HG03565 (cell line): Measurements from ENCODE around the gene OR4B1.
A peak's percentile ranks its signal among the peaks of the same experiment; 100 is the strongest.
"Not testable (repeated sequence)": the region's sequence is repeated elsewhere in the genome, so short reads cannot be mapped to it uniquely, and the experiment has no call there.

Experiments
- ATAC-seq: cut with Tn5 transposase; IDR thresholded peaks from one replicate; pipeline ENCODE4 v1.9.1; 2021; ENCODE audit warnings: mild to moderate bottlenecking, moderate library complexity; ENCODE audit not compliant: unreplicated experiment

Gene OR4B1, protein sequence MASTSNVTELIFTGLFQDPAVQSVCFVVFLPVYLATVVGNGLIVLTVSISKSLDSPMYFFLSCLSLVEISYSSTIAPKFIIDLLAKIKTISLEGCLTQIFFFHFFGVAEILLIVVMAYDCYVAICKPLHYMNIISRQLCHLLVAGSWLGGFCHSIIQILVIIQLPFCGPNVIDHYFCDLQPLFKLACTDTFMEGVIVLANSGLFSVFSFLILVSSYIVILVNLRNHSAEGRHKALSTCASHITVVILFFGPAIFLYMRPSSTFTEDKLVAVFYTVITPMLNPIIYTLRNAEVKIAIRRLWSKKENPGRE

DNA sequence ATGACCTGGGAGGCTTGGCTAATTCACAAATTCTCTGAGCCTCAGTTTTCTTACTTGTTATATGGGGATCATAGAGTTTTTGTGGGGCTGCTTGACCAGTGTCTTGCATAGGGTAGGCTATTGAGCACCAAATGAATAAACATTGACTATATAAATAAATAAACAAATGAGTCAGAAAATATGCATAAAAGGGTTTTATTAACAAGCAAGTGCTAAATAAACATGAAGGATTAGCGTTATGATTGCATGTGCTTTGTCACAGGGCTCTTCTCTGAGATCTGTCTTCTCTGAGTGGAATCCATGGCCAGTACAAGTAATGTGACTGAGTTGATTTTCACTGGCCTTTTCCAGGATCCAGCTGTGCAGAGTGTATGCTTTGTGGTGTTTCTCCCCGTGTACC is at the start of gene OR4B1:
TSS of gene OR4B1 (plus strand) at position 301 of the 400 bp plus-strand sequence. CDS start at position 301, 0 bp downstream.
- no peak for ATAC-seq

DNA sequence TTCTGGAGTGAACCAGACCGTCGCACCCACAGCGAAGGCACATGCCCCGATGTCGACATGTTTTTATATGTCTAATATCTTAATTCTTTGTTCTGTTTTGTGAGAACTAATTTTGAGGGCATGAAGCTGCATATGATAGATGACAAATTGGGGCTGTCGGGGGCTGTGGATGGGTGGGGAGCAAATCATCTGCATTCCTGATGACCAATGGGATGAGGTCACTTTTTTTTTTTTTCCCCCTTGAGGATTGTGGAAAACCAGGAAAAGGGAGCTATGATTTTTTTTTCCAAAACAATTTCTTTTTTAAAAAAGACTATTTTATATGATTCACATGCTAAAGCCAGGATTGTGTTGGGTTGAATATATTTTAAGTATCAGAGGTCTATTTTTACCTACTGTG is 49.2 kb upstream of the OR4B1 start:
- ATAC-seq, result no peak

DNA sequence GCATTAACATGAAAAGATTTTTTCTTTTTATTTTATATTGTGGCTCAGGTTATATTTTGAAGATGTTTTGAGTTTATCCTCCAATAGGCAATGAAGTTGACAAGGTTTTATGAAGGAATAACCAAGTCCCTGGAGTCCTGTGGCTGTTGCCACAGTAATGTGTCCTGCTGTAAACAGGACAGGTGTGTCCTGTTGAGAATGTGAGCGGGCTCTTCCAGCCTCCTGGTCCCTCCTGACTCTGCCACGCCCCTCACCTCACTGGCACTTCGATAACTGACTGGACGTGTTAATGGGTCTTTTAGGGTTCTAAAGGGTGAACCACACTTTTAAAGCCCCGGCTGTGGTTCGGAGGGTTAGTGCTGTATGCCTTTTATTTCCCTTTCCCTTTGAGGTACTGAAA is 47.8 kb upstream of the OR4B1 start:
- ATAC-seq, result no peak

DNA sequence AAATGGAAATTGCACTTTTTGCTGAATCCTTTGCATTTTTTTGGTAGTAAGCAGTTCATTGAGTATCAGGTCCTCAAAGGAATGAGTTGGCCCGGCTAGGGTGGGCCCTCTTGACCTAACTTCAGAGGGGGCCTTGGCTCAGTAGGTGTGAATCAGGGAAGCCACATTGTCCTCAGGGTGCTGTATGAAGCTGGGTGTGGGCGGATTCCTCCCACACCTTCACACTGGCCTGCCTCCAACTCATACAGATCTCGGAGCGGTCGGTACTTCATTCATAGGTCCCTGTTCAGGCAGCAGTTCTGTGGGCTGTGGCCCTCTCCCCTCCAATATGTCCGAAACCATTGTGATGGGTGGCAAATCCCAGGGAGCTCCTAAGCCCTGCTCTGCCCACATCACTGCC is 47.4 kb upstream of the OR4B1 start:
- no peak for ATAC-seq

DNA sequence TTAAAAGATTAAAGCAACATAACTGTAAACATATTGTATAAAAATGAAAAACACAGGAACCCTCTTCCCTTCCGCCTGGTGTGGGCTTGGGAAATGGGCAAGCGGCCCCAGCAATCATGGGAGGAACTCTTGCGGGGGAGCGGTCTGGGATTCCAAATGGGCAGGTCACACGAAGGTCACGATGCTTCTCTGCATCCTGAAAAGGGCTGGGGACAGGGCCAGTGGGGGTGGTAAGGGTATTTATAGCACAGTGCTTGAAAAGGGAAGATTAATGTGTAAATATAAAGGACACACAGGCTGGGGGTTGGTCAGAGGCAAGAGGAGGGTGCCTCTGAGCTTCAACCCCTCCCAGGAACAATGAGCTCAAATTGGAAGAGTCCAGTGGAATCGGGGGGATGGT is 46.9 kb upstream of the OR4B1 start:
- ATAC-seq, result no peak

DNA sequence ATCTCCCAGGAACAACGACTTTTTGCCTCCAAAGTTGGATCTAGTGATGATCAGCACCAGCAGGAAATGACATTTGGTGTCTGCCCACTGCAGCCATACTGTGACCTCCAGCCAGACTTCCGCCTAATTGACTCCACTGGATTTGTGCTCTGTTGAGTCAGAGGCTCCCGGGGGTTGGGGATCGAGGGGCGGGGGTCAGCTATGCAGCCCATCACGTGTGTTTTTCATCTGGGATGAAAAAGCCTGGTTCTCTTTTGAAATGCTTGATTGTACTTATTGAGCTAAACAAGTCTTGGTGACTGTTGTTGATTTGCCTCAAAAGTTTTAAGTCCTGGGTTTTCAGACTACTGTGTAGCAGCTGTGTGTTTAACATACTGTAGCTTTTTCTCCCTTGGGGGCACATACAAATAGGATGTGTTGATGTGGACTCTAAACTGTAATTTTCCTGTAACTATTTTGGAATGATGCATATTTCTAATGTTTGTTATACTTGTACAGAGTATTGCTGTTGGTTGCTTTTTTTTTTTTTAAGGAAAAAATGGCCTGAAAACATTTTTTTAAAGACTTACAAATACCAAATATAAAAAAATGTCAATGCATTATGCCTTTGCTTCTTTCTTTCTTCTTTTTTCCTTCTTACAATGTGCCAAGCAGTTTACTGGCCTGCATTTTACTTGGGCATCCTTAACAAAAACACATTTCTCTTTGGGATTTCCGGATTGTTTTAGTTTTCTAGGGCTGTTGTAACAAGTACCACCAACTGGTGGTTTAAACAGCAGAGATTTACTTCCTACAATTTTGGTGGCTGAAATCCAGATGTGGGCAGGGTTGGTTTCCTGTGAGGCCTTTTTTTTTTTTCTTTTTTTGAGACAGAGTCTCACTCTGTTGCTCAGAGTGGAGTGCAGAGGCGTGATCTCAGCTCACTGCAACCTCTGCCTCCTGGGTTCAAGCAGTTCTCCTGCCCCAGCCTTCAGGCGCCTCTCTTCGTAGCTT is 46.1 kb upstream of the OR4B1 start:
- no peak for ATAC-seq

DNA sequence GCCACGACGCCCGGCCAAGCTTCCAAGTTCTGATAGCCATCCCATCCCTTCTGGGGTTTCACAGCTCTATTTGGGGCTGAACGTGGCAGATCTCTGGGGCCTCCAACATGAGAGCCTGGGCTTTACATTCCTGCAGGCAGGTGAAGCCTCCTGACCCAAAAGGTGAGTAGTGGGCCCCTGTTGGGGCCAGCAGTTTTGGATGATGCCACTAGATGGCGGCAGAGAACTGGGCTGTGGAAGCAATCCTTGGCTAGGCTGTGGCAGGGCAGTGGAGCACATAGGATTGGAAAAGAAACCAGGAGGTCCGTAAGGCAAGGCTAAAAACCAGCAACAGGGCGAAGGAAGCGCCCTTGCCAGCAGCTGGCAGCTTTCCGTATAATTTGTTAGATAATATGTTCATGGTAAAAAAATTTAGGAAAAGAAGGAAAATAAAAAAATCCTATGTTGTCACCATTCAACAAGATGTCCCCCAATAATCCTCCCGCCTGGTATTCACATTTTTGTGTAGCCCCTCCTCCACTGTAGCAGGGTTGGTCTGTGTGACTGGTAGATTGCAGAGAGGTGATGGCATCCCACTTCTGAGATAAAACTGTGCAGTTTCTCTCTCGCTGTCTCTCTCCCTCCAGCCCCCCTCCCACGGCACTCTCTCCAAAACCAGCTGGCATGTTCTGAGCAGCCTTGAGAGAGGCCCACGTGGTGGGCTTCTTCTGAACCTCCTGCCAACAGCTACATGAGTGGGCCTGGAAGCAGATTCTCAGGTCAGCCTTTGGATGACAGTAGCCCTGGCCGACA is 43.6 kb upstream of the OR4B1 start:
- ATAC-seq, result peak; percentile 65

DNA sequence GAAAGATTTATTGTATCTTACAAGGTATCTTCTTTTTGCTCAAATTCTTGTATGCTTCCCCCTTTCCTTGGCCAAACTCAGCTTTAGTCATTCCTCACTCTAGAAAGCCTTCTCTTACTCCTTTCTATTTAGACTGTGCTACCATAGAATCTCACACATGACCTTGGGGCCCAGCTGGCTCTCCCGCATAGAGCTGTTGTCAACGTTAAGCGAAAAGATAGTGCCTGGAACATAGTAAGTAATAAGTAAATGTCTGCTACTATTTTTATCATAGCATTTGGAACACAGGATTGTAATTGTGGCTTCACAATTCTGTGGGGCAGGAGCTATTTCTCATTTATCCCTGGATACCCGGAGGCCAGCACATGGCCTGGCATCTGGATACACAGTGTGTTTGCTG is 38.9 kb upstream of the OR4B1 start:
- ATAC-seq, result no peak

DNA sequence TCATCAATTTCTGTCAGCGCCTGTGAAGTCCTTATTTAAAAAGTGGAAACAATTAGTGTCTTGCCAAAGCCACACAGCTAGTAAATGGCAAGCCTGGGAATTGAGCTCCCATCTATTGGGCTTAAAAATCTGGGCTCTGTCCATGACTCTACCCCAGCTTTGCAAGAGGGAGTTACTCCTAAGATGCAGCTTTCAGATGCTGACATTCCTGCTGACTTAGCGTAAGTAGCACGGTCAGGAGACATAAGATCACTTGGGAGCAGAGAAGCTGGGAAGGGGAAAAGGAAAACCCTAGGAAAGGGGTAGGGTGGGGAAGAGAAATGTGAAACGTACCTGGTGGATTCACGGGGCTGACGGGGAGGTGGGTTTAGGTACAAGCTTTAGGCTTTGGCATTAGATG is 36.0 kb upstream of the OR4B1 start:
- ATAC-seq, result no peak

DNA sequence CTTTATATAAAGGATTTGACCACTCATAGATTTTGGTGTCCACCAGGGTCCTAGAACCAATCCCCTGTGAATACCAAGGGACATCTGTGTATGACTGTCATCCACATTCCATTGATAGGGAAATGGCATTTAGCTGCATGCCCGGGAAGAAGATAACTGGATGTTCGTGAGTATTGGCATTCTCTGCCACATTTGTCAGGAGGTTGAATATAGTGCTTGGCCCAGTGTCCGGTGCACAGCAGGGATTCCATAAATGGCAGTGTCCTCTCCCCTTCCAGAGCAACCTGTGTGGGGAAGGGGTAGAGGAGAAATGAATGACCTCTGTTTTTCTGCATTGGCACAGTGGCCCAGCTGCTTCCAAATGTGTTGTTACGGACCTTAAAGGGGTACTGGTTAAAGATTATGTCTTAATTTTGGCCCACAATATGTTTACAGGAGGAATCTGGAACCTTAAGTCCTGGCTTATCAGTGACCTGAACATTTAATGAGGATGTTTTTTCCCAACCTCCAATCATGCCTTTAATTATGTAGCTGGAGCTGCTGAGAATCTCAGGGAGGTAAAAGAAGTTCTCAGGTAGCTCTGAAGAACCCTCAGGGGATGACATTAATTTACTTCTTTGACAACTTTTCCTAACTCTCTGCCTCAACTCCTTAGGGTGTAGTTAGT is 33.6 kb upstream of the OR4B1 start:
- no peak for ATAC-seq

DNA sequence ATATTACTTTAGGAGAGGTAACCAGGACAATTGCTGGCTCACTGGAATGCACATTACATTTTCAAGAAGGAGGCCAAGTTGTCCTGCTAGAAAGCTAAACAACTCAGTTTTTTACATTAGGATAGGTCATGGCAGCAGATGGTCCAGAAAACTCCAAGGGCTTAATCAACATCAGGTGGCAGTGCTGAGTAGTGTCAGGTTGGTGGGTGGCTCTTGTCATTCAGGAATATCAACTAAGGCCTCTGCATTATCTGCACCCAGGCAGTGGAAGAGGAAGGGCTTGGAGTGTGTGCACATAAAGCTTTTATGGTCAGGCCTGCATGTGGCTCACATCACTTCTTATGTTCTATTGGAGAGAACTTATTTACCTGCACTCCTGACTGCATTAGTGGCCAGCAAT is 32.2 kb upstream of the OR4B1 start:
- no peak for ATAC-seq

DNA sequence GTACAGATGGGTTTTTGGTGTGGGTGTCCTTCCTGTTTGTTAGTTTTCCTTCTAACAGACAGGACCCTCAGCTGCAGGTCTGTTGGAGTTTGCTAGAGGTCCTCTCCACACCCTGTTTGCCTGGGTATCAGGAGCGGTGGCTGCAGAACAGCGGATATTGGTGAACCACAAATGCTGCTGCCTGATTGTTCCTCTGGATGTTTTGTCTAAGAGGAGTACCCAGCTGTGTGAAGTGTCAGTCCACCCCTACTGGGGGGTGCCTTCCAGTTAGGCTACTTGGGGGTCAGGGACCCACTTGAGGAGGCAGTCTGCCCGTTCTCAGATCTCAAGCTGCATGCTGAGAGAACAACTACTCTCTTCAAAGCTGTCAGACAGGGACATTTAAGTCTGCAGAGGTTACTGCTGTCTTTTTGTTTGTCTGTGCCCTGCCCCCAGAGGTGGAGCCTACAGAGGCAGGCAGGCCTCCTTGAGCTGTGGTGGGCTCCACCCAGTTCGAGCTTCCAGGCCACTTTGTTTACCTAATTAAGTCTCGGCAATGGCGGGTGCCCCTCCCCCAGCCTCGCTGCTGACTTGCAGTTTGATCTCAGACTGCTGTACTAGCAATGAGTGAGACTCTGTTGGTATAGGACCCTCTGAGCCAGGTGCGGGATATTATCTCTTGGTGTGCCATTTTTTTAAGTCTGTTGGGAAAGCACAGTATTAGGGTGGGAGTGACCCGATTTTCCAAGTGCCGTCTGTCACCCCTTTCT is 25.5 kb upstream of the OR4B1 start:
- not testable (repeated sequence) for ATAC-seq

DNA sequence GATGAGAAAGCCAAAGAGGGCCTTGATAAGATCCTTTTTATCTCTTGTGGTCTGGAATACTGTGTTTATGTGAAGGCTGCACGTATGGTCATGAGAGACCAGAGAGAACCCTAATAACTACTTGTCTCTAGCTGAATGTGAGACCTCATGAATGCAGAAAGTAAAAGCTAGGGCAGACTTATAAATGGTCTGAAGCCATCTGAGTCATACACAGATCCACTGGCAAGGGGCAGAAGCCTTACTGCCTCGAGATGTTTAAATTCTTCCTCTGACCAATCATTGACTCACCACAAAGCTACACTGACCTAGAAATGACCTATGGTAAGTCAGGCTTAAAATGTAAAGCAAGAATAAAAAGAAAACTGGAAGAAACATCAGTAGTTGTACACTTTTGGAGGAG is 22.7 kb upstream of the OR4B1 start:
- ATAC-seq, result no peak

DNA sequence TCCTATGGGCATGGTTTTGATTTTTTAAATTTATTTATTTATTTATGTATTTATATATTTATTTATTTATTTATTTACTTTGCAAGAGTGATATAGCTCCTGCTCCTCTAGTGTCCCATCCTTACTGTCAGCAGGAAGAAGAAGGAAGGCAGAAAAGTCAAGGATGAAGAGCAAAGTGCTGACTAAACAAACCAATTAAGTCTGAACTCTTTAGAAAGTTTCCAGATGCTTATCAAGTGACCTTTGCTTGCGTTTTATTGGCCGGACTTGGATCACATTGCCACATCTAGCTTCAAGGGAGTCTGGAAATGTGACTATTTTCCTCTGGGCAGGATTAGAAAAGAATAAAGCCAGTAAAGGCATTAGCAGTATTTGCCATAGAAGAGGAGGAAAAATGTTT is 8.7 kb upstream of the OR4B1 start:
- no peak for ATAC-seq

DNA sequence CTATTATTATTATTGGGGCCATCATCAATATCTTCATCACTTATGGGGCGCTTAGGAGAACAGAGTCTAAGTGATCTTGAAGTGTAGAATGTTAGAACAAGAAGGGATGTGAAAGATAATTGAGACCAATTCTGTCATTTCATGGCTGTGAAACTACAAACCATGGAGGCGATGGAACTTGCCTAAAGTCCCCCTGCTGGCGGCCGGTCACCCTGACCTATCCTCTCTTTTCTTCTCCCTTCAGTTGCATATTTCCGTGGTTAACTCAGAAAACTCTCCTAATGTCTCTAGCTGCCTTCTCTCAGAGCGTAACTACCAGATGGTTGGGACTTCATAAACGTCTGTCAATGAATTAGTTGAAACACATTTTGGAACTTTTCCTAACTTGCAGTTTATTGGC is 6.6 kb upstream of the OR4B1 start:
- no peak for ATAC-seq

DNA sequence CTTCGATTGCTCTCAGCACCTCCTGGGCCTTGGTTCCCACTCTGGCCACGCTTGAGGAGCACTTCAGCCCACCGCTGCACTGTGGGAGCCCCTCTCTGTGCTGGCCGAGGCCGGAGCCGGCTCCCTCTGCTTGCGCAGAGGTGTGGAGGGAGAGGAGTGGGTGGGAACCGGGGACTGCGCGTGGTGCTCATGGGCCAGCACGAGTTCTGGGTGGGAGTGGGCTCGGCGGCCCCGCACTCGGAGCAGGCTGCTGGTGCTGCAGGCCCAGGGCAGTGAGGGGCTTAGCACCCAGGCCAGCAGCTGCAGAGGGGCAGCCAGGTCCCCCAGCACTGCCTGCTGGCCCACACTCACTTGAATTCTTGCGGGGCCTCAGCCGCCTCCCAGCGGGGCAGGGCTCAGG is 12.2 kb downstream of the OR4B1 start:
- ATAC-seq, result no peak

DNA sequence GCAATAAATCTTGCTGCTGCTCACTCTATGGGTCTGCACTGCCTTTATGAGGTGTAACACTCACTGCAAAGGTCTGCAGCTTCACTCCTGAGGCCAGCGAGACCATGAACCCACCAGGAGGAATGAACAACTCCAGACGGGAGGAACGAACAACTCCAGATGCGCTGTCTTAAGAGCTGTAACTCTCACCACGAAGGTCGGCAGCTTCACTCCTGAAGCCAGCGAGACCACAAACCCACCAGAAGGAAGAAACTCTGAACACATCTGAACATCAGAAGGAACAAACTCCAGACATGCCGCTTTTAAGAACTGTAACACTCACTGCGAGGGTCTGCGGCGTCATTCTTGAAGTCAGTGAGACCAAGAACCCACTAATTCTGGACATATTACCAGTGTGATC is 13.4 kb downstream of the OR4B1 start:
- ATAC-seq, result not testable (repeated sequence)

DNA sequence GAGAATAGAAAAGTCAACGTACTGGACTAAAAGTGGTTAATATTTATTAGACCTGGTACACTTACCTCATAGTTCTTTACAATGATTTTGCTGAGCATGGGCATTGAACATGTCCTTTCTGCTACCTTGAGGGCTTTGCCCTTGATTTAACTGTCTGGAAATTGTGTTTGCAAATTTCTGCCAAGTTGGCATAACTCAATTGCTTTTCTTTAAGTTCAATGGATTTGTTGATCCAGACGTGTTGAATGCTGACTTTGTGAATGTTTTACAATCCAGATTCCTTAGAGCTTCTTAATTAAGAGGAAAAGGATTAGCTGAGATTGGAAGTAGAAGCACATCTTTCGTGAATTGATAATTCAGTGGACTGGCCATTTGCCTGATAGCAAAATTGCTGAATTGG is 21.1 kb downstream of the OR4B1 start:
- ATAC-seq, result no peak

DNA sequence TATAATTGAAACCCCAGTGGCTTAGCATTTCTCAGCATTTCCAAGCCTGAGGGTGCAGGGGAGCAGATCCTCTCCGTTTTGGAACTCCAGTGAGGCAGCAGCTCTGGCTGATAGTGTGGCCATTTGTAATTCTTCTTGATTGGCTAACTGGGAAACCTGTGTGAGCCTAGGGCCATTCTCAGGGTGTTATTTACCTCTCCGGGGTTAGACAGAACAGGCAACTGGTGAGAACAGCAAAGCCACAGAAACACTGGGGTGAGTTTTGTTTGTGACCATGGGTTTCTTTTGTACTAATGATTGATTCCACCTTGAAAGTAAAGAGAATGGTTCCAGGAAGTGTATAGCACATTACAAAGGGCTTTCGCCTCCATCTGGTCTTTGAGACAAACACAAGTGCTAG is 25.9 kb downstream of the OR4B1 start:
- no peak for ATAC-seq

DNA sequence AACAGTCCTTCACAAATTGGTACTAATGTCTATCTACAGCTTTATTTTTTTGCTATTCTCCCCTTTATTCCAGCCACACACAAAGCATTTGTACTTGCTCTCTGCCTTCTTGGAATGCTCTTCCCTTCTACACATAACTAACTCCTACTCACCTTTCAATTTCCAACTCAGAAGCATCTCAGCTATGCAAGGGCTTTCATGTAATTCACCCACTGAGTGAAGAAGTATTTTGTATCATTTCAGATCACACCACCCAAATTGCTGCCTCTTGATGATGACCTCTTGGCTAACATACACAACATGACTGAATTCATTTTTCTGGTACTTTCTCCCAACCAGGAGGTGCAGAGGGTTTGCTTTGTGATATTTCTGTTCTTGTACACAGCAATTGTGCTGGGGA is 28.2 kb downstream of the OR4B1 start, which contains the start of gene OR4X2:
TSS of gene OR4X2 (plus strand) at position 301 of the 400 bp plus-strand sequence. CDS start at position 301, 0 bp downstream.
- no peak for ATAC-seq
